GM23338 (cell line): ENCODE data around the gene SLX4. TPM values are rescaled to one million over a fixed set of nuclear protein-coding genes. Genes with fewer than 3 reads are reported as not detected.

ENCODE experiments used
- ATAC-seq: fragments of 200-7000 bp; cut with Tn5 transposase; 3 replicates; pipeline ENCODE4 v1.9.1; 2020
- DNase-seq: peaks from one replicate; pipeline ENCODE4 v3.0.0-alpha.2; 2015; ENCODE audit warnings: low spot score
- H2AFZ ChIP-seq: fragments of 200-600 bp; sonication (generic); 2 replicates; pipeline ENCODE4 v1.8.0; 2016; ENCODE audit warnings: antibody characterized with exemption, mild to moderate bottlenecking, moderate library complexity
- H3F3A ChIP-seq: fragments of 200-600 bp; sonication (generic); replicated peaks from 2 replicates; pipeline ENCODE4 v1.8.0; 2017; ENCODE audit warnings: antibody characterized with exemption, mixed run types, low read depth
- H3K27ac ChIP-seq: fragments of 200-600 bp; sonication (generic); 2 replicates; pipeline ENCODE4 v1.6.1; 2016; ENCODE audit warnings: low read depth
- H3K27me3 ChIP-seq: fragments of 200-600 bp; sonication (generic); 2 replicates; pipeline ENCODE4 v1.8.0; 2016; ENCODE audit warnings: mild to moderate bottlenecking, mixed run types, moderate library complexity; ENCODE audit not compliant: insufficient read depth
- H3K36me3 ChIP-seq: fragments of 200-600 bp; sonication (generic); 2 replicates; pipeline ENCODE4 v1.8.0; 2016; ENCODE audit warnings: mild to moderate bottlenecking; ENCODE audit not compliant: insufficient read depth
- H3K4me1 ChIP-seq: fragments of 200-600 bp; sonication (generic); 2 replicates; pipeline ENCODE4 v1.8.0; 2016; ENCODE audit warnings: mild to moderate bottlenecking, moderate library complexity; ENCODE audit not compliant: insufficient read depth
- H3K4me2 ChIP-seq: fragments of 200-600 bp; sonication (generic); 2 replicates; pipeline ENCODE4 v1.7.1; 2017; ENCODE audit warnings: mixed run types
- H3K4me3 ChIP-seq: fragments of 200-600 bp; sonication (generic); 2 replicates; pipeline ENCODE4 v1.6.1; 2016; ENCODE audit warnings: mixed run types
- H3K79me2 ChIP-seq: fragments of 200-600 bp; sonication (generic); replicated peaks from 2 replicates; pipeline ENCODE4 v1.8.0; 2017; ENCODE audit warnings: mild to moderate bottlenecking; ENCODE audit not compliant: insufficient read depth
- H3K9me2 ChIP-seq: fragments of 200-600 bp; sonication (generic); 2 replicates; pipeline ENCODE4 v1.8.0; 2017; ENCODE audit not compliant: insufficient read depth
- H4K20me1 ChIP-seq: fragments of 200-600 bp; sonication (generic); replicated peaks from 2 replicates; pipeline ENCODE4 v1.8.0; 2017; ENCODE audit warnings: mild to moderate bottlenecking; ENCODE audit not compliant: insufficient read depth
- H3K27ac Mint-ChIP-seq: 2 replicates; pipeline ENCODE4 v1.8.0; 2020; ENCODE audit warnings: inconsistent platforms, mild to moderate bottlenecking, moderate library complexity, mixed read lengths
- H3K27me3 Mint-ChIP-seq: 3 replicates; pipeline ENCODE4 v1.8.0; 2022; ENCODE audit warnings: low read depth, mild to moderate bottlenecking, moderate library complexity, mixed read lengths, inconsistent platforms; ENCODE audit not compliant: insufficient read depth, poor library complexity
- H3K36me3 Mint-ChIP-seq: 3 replicates; pipeline ENCODE4 v1.8.0; 2021; ENCODE audit warnings: low read depth, mild to moderate bottlenecking, inconsistent platforms, moderate library complexity, mixed read lengths
- H3K4me1 Mint-ChIP-seq: 3 replicates; pipeline ENCODE4 v1.8.0; 2020; ENCODE audit warnings: mild to moderate bottlenecking, inconsistent platforms, mixed read lengths
- H3K4me3 Mint-ChIP-seq: 3 replicates; pipeline ENCODE4 v1.8.0; 2021; ENCODE audit warnings: moderate library complexity, mild to moderate bottlenecking, inconsistent platforms, mixed read lengths
- H3K9me3 Mint-ChIP-seq: 3 replicates; pipeline ENCODE4 v1.8.0; 2020; ENCODE audit warnings: moderate library complexity, mild to moderate bottlenecking, inconsistent platforms, mixed read lengths
- CREB1 ChIP-seq: fragments of 250-450 bp; sonication (Bioruptor Pico); IDR thresholded peaks from 2 replicates; pipeline ENCODE4 v1.5.0; 2020; ENCODE audit warnings: low read depth, mild to moderate bottlenecking, moderate library complexity
- CTCF ChIP-seq, 2 experiments: fragments of 200-600 bp in 1 of 2; sonication (generic) in 1 of 2; conservative IDR thresholded peaks; 2 replicates each; pipeline versions ENCODE4 v1.5.1 to v1.6.1; 2016 to 2017; ENCODE audit warnings: antibody characterized with exemption in 2 of 2, low read depth in 2 of 2, mild to moderate bottlenecking in 2 of 2, moderate library complexity in 1 of 2
- ETS1 ChIP-seq: IDR thresholded peaks from 2 replicates; pipeline ENCODE4 v1.6.1; 2016; ENCODE audit warnings: antibody characterized with exemption
- EZH2 ChIP-seq: fragments of 200-600 bp; sonication (generic); IDR thresholded peaks from one replicate; pipeline ENCODE4 v1.8.0; 2017; ENCODE audit warnings: antibody characterized with exemption, mild to moderate bottlenecking, low read depth; ENCODE audit not compliant: unreplicated experiment
- EZH2phosphoT487 ChIP-seq: fragments of 200-600 bp; sonication (generic); IDR thresholded peaks from one replicate; pipeline ENCODE4 v1.8.1; 2018; ENCODE audit warnings: antibody characterized with exemption; ENCODE audit not compliant: unreplicated experiment
- JUNB ChIP-seq: IDR thresholded peaks from one replicate; pipeline ENCODE4 v1.6.1; 2016; ENCODE audit warnings: antibody characterized with exemption; ENCODE audit not compliant: unreplicated experiment
- NANOG ChIP-seq: IDR thresholded peaks from 2 replicates; pipeline ENCODE4 v1.6.1; 2016; ENCODE audit warnings: antibody characterized with exemption, borderline replicate concordance
- POLR2AphosphoS5 ChIP-seq: IDR thresholded peaks from 2 replicates; pipeline ENCODE4 v1.6.1; 2016; ENCODE audit warnings: antibody characterized with exemption, low read depth
- REST ChIP-seq: IDR thresholded peaks from one replicate; pipeline ENCODE4 v1.6.1; 2018; ENCODE audit warnings: antibody characterized with exemption; ENCODE audit not compliant: unreplicated experiment
- STAT1 ChIP-seq: IDR thresholded peaks from one replicate; pipeline ENCODE4 v1.6.1; 2016; ENCODE audit warnings: antibody characterized with exemption; ENCODE audit not compliant: unreplicated experiment
- ZNF114 ChIP-seq: fragments of 250-450 bp; sonication (Bioruptor Pico); IDR thresholded peaks from 2 replicates; pipeline ENCODE4 v1.5.0; 2020; ENCODE audit warnings: mild to moderate bottlenecking, moderate library complexity
- ZNF331 ChIP-seq: fragments of 250-450 bp; sonication (Bioruptor Pico); IDR thresholded peaks from 2 replicates; pipeline ENCODE4 v1.5.0; 2020; ENCODE audit warnings: low read depth, mild to moderate bottlenecking, moderate library complexity
- ZNF462 ChIP-seq: fragments of 250-450 bp; sonication (Bioruptor Pico); IDR thresholded peaks from 2 replicates; pipeline ENCODE4 v1.5.0; 2020; ENCODE audit warnings: mild to moderate bottlenecking, moderate library complexity
- polyA plus RNA-seq: library from polyadenylated mRNA; unstranded; fragments of >200 nt; fragmentation: Nextera tagmentation; extraction: Ambion mirVana; gene quantifications from 2 replicates; pipeline ENCODE4 v1.2.1, GENCODE V29; 2016
- total RNA-seq: library from RNA; depleted of rRNA; stranded (reverse); fragments of >200 nt; shearing (Covaris generic); gene quantifications from 2 replicates; pipeline ENCODE4 v1.2.3, GENCODE V29; 2014

SLX4 gene
- total and polyA plus RNA-seq, 2 experiments from 2014 or later: 3.0 to 15.2 TPM

- no peak overlapping the region for H3K4me3 ChIP-seq
- H3K9me3 Mint-ChIP-seq: no peaks in the 10 kb centered on the region
- no peak for TF ChIP-seq REST
- TF ChIP-seq POLR2AphosphoS5: no peak
- TF ChIP-seq CTCF (conservative IDR thresholded peaks at IDR 0.05; ENCODE audit: low read depth in 2 of 2): no peak
- TF ChIP-seq JUNB: no peak
- no peak for TF ChIP-seq ZNF331 (CRISPR knock-in tag)
- TF ChIP-seq STAT1: no peak
- no peak for TF ChIP-seq ZNF462
- no peak for TF ChIP-seq EZH2
- TF ChIP-seq EZH2phosphoT487: no peak
- TF ChIP-seq CREB1 (CRISPR knock-in tag): no peak
- no peak for TF ChIP-seq ZNF114 (CRISPR knock-in tag)
- no peak for TF ChIP-seq NANOG
- TF ChIP-seq ETS1: no peak
- H3K27ac ChIP-seq: no peak overlapping the region
- H3K27me3 ChIP-seq: no peaks in the 10 kb centered on the region
- no peaks in the 10 kb centered on the region for H4K20me1 ChIP-seq
- peaks cover 11% of the 10 kb centered on the region for H3K36me3 Mint-ChIP-seq
- H3K4me2 ChIP-seq: no peak overlapping the region
- H3K4me3 Mint-ChIP-seq: no peak overlapping the region
- H3K9me2 ChIP-seq: no peaks in the 10 kb centered on the region
- H3K27me3 Mint-ChIP-seq: peaks cover 12% of the 10 kb centered on the region
- H3F3A ChIP-seq: no peaks in the 10 kb centered on the region
- H2AFZ ChIP-seq: no peak overlapping the region
- H3K36me3 ChIP-seq: no peaks in the 10 kb centered on the region
- H3K79me2 ChIP-seq: no peaks in the 10 kb centered on the region
- H3K27ac Mint-ChIP-seq: no peak overlapping the region
- DNase-seq: no peak
- H3K4me1 ChIP-seq: no peaks in the 10 kb centered on the region
- H3K4me1 Mint-ChIP-seq: peaks cover 8% of the 10 kb centered on the region; the same call in 2 of the 3 replicates
- ATAC-seq: no peak
These were observed 73.2 kb downstream of the SLX4 start for GRCh38 chr16:3538222-3538621.
